ENCODE results near the gene VAPA. TPM values are rescaled to one million over a fixed set of nuclear protein-coding genes. Genes with fewer than 3 reads are reported as not detected.

VAPA gene
- total RNA-seq, 1 experiment from 2014 or later: 137 TPM

DNA sequence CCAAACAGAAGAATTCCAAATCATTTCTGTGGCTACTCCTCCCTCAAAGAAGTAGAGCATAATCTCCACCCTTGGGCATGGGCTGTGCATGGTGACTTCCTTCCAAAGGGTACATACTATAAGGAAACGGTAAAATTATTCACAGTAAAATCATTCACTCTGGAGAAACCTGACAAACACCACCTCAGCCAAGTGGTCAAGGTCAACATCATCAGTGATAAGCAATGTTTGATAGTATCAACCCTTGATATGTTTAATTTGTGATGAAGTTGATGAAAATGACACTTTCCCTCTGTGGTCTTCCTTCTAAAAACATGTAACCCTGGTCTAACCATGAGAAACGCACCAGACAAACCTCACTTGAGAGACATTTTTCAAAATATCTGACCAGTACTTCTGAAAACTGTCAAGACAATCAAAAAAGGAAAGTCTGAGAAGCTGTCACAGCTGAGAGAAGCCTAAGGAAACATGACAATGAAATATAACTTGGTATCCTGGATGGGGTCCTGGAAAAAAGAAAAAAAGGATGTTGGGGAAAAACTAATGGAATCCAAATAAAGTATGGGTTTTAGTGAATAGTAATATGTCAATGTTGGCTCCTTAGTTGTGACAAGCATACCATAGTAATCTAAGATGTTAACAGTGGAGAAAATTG lies 37.5 kb upstream of the VAPA start:
- H3K4me3 Mint-ChIP-seq: no peak overlapping the region
- ChIA-PET POLR2A (no interaction called here), CTCF (no interaction called here)
- no peaks in the 10 kb centered on the region for H3K9me3 Mint-ChIP-seq
- no peak overlapping the region for H3K27ac Mint-ChIP-seq
- DNase-seq (ENCODE audit: low spot score) (no peak), ATAC-seq (no peak)
- no peak for TF ChIP-seq SMAD4 (CRISPR knock-in tag; IDR thresholded peaks at IDR 0.05)
- TF ChIP-seq MYBL2 (CRISPR knock-in tag; IDR thresholded peaks at IDR 0.05): no peak
- TF ChIP-seq, protein P1, sequence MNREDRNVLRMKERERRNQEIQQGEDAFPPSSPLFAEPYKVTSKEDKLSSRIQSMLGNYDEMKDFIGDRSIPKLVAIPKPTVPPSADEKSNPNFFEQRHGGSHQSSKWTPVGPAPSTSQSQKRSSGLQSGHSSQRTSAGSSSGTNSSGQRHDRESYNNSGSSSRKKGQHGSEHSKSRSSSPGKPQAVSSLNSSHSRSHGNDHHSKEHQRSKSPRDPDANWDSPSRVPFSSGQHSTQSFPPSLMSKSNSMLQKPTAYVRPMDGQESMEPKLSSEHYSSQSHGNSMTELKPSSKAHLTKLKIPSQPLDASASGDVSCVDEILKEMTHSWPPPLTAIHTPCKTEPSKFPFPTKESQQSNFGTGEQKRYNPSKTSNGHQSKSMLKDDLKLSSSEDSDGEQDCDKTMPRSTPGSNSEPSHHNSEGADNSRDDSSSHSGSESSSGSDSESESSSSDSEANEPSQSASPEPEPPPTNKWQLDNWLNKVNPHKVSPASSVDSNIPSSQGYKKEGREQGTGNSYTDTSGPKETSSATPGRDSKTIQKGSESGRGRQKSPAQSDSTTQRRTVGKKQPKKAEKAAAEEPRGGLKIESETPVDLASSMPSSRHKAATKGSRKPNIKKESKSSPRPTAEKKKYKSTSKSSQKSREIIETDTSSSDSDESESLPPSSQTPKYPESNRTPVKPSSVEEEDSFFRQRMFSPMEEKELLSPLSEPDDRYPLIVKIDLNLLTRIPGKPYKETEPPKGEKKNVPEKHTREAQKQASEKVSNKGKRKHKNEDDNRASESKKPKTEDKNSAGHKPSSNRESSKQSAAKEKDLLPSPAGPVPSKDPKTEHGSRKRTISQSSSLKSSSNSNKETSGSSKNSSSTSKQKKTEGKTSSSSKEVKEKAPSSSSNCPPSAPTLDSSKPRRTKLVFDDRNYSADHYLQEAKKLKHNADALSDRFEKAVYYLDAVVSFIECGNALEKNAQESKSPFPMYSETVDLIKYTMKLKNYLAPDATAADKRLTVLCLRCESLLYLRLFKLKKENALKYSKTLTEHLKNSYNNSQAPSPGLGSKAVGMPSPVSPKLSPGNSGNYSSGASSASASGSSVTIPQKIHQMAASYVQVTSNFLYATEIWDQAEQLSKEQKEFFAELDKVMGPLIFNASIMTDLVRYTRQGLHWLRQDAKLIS (CRISPR knock-in tag; IDR thresholded peaks at IDR 0.05; ENCODE audit: borderline replicate concordance): no peak
- TF ChIP-seq ZNF423 (CRISPR knock-in tag; IDR thresholded peaks at IDR 0.05): no peak
- TF ChIP-seq, protein P2, sequence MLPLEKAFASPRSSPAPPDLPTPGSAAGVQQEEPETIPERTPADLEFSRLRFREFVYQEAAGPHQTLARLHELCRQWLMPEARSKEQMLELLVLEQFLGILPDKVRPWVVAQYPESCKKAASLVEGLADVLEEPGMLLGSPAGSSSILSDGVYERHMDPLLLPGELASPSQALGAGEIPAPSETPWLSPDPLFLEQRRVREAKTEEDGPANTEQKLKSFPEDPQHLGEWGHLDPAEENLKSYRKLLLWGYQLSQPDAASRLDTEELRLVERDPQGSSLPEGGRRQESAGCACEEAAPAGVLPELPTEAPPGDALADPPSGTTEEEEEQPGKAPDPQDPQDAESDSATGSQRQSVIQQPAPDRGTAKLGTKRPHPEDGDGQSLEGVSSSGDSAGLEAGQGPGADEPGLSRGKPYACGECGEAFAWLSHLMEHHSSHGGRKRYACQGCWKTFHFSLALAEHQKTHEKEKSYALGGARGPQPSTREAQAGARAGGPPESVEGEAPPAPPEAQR (CRISPR knock-in tag; IDR thresholded peaks at IDR 0.05): no peak
- TF ChIP-seq ZNF671 (CRISPR knock-in tag; IDR thresholded peaks at IDR 0.05): no peak
- TF ChIP-seq FOXP4 (CRISPR knock-in tag; IDR thresholded peaks at IDR 0.05): no peak
- H3K4me1 Mint-ChIP-seq: peaks cover 6% of the 10 kb centered on the region
- H3K36me3 Mint-ChIP-seq: no peaks in the 10 kb centered on the region
- peaks cover under 1% of the 10 kb centered on the region; the same call in 1 of the 2 replicates for H3K27me3 Mint-ChIP-seq (ENCODE audit: low read depth)

GRCh38 chr18:9876867-9877654 lies 36.8 kb upstream of the VAPA start:
- ChIA-PET CTCF (no interaction called here), POLR2A (no interaction called here)
- H3K9me3 Mint-ChIP-seq: no peaks in the 10 kb centered on the region
- H3K27me3 Mint-ChIP-seq (ENCODE audit: low read depth): no peaks in the 10 kb centered on the region
- no peaks in the 10 kb centered on the region for H3K36me3 Mint-ChIP-seq
- H3K27ac Mint-ChIP-seq: no peak overlapping the region
- ATAC-seq (no peak), DNase-seq (ENCODE audit: low spot score) (no peak)
- H3K4me1 Mint-ChIP-seq: peaks cover 5% of the 10 kb centered on the region
- H3K4me3 Mint-ChIP-seq: no peak overlapping the region
- no peak for TF ChIP-seq CREB1 (CRISPR knock-in tag; IDR thresholded peaks at IDR 0.05)
- no peak for TF ChIP-seq MYBL2 (CRISPR knock-in tag; IDR thresholded peaks at IDR 0.05)
- TF ChIP-seq ZBTB21 (CRISPR knock-in tag; IDR thresholded peaks at IDR 0.05; ENCODE audit: borderline replicate concordance): no peak
- TF ChIP-seq MAX (CRISPR knock-in tag; IDR thresholded peaks at IDR 0.05): no peak
- TF ChIP-seq GABPB1 (CRISPR knock-in tag; IDR thresholded peaks at IDR 0.05): no peak
- TF ChIP-seq, protein P3, sequence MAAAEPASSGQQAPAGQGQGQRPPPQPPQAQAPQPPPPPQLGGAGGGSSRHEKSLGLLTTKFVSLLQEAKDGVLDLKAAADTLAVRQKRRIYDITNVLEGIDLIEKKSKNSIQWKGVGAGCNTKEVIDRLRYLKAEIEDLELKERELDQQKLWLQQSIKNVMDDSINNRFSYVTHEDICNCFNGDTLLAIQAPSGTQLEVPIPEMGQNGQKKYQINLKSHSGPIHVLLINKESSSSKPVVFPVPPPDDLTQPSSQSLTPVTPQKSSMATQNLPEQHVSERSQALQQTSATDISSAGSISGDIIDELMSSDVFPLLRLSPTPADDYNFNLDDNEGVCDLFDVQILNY (CRISPR knock-in tag; IDR thresholded peaks at IDR 0.05): no peak
- no peak for TF ChIP-seq TP53 (CRISPR knock-in tag; IDR thresholded peaks at IDR 0.05)
- TF ChIP-seq FOXK1 (CRISPR knock-in tag; IDR thresholded peaks at IDR 0.05): no peak
